H9 (cell line): ENCODE measurements around the gene SF3B1. TPM values are rescaled to one million over a fixed set of nuclear protein-coding genes. Genes with fewer than 3 reads are reported as not detected.

ENCODE experiments used
- DNase-seq: peaks from one replicate; pipeline ENCODE4 v3.0.0-alpha.2; 2017
- H2AFZ ChIP-seq: one replicate; pipeline ENCODE4 v1.6.1; 2013; ENCODE audit warnings: mild to moderate bottlenecking, low read length, control low read depth, moderate library complexity
- H2AK5ac ChIP-seq: 2 replicates; pipeline ENCODE4 v1.6.1; 2013; ENCODE audit warnings: low read length, control low read depth, mixed read lengths; ENCODE audit not compliant: insufficient read length
- H2BK120ac ChIP-seq: one replicate; pipeline ENCODE4 v1.6.1; 2013; ENCODE audit warnings: low read depth, mild to moderate bottlenecking, low read length, control low read depth, inconsistent platforms; ENCODE audit not compliant: poor library complexity, severe bottlenecking
- H2BK12ac ChIP-seq: 2 replicates; pipeline ENCODE4 v1.6.1; 2013; ENCODE audit warnings: low read length, control low read depth, mixed read lengths, low read depth; ENCODE audit not compliant: insufficient read length
- H2BK15ac ChIP-seq: 2 replicates; pipeline ENCODE4 v1.6.1; 2013; ENCODE audit warnings: low read depth, low read length, control low read depth
- H2BK20ac ChIP-seq: one replicate; pipeline ENCODE4 v1.6.1; 2013; ENCODE audit warnings: low read depth, mild to moderate bottlenecking, low read length, control low read depth, inconsistent platforms; ENCODE audit not compliant: poor library complexity, severe bottlenecking
- H2BK5ac ChIP-seq: 2 replicates; pipeline ENCODE4 v1.6.1; 2013; ENCODE audit warnings: low read length, control low read depth, mixed read lengths; ENCODE audit not compliant: insufficient read length
- H3K14ac ChIP-seq: 2 replicates; pipeline ENCODE4 v1.6.1; 2013; ENCODE audit warnings: low read length, control low read depth; ENCODE audit not compliant: insufficient read depth
- H3K18ac ChIP-seq: 2 replicates; pipeline ENCODE4 v1.6.1; 2013; ENCODE audit warnings: low read depth, mild to moderate bottlenecking, mixed read lengths, low read length, control low read depth; ENCODE audit not compliant: insufficient read length
- H3K23ac ChIP-seq: 2 replicates; pipeline ENCODE4 v1.6.1; 2013; ENCODE audit warnings: low read length, control low read depth, mixed read lengths, low read depth; ENCODE audit not compliant: insufficient read length
- H3K23me2 ChIP-seq: 2 replicates; pipeline ENCODE4 v1.6.1; 2013; ENCODE audit warnings: low read depth, mild to moderate bottlenecking, mixed read lengths, low read length, control low read depth; ENCODE audit not compliant: insufficient read length, poor library complexity, severe bottlenecking
- H3K27ac ChIP-seq: 2 replicates; pipeline ENCODE4 v1.5.1; 2013; ENCODE audit warnings: low read length, control low read depth, mixed read lengths, low read depth; ENCODE audit not compliant: insufficient read length
- H3K27me3 ChIP-seq: 2 replicates; pipeline ENCODE4 v1.6.1; 2013; ENCODE audit warnings: low read length, control low read depth, inconsistent platforms; ENCODE audit not compliant: insufficient read depth
- H3K4ac ChIP-seq: 2 replicates; pipeline ENCODE4 v1.6.1; 2013; ENCODE audit warnings: low read depth, mild to moderate bottlenecking, control low read depth, inconsistent platforms, low read length, moderate library complexity
- H3K4me1 ChIP-seq: 2 replicates; pipeline ENCODE4 v1.6.1; 2013; ENCODE audit warnings: low read length, control low read depth, inconsistent platforms; ENCODE audit not compliant: insufficient read depth
- H3K4me2 ChIP-seq: 2 replicates; pipeline ENCODE4 v1.6.1; 2013; ENCODE audit warnings: low read length, control low read depth, mixed read lengths; ENCODE audit not compliant: insufficient read length, insufficient read depth
- H3K56ac ChIP-seq: 2 replicates; pipeline ENCODE4 v1.6.1; 2013; ENCODE audit warnings: low read depth, mild to moderate bottlenecking, mixed read lengths, low read length, control low read depth; ENCODE audit not compliant: insufficient read length
- H3K79me1 ChIP-seq: 2 replicates; pipeline ENCODE4 v1.6.1; 2013; ENCODE audit warnings: low read depth, mild to moderate bottlenecking, moderate library complexity, low read length, control low read depth, inconsistent platforms; ENCODE audit not compliant: insufficient read depth, poor library complexity, severe bottlenecking
- H3K79me2 ChIP-seq: 2 replicates; pipeline ENCODE4 v1.6.1; 2013; ENCODE audit warnings: low read length, control low read depth, inconsistent platforms; ENCODE audit not compliant: insufficient read depth
- H3K9ac ChIP-seq: 2 replicates; pipeline ENCODE4 v1.6.1; 2013; ENCODE audit warnings: low read length, control low read depth, mixed read lengths; ENCODE audit not compliant: insufficient read length; ENCODE audit errors: extremely low read depth
- H3K9me3 ChIP-seq: one replicate; pipeline ENCODE4 v1.6.1; 2013; ENCODE audit warnings: low read depth, low read length, inconsistent platforms; ENCODE audit not compliant: control insufficient read depth
- H3T11ph ChIP-seq: one replicate; pipeline ENCODE4 v1.6.1; 2013; ENCODE audit warnings: mild to moderate bottlenecking, low read length, control low read depth, inconsistent platforms
- H4K20me1 ChIP-seq: one replicate; pipeline ENCODE4 v1.6.1; 2013; ENCODE audit not compliant: control insufficient read depth, insufficient read length, insufficient read depth
- H4K5ac ChIP-seq: 2 replicates; pipeline ENCODE4 v1.6.1; 2013; ENCODE audit warnings: low read depth, mild to moderate bottlenecking, mixed read lengths, low read length, control low read depth; ENCODE audit not compliant: insufficient read length
- H4K8ac ChIP-seq: replicated peaks from 2 replicates; pipeline ENCODE4 v1.6.1; 2013; ENCODE audit warnings: low read length, control low read depth, mixed read lengths, low read depth; ENCODE audit not compliant: insufficient read length
- H4K91ac ChIP-seq: 2 replicates; pipeline ENCODE4 v1.6.1; 2013; ENCODE audit warnings: low read depth, mild to moderate bottlenecking, moderate library complexity, mixed read lengths, low read length, control low read depth; ENCODE audit not compliant: insufficient read length
- H3K27ac Mint-ChIP-seq, 3 experiments: 2 replicates in 2 of 3; 3 replicates in 1 of 3; pipeline ENCODE4 v1.8.0; 2020 to 2021; ENCODE audit warnings: mixed read lengths in 3 of 3, mild to moderate bottlenecking in 1 of 3, moderate library complexity in 1 of 3
- H3K27me3 Mint-ChIP-seq: 2 replicates; pipeline ENCODE4 v1.8.0; 2021; ENCODE audit warnings: low read depth, mild to moderate bottlenecking, moderate library complexity, mixed read lengths
- H3K36me3 Mint-ChIP-seq, 3 experiments: 2 replicates in 2 of 3; 3 replicates in 1 of 3; pipeline ENCODE4 v1.8.0; 2020 to 2021; ENCODE audit warnings: low read depth in 3 of 3, mixed read lengths in 3 of 3; ENCODE audit not compliant: insufficient read depth in 1 of 3
- H3K4me1 Mint-ChIP-seq, 2 experiments: 2 replicates each; pipeline ENCODE4 v1.8.0; 2020; ENCODE audit warnings: mixed read lengths in 2 of 2
- H3K4me3 Mint-ChIP-seq, 2 experiments: 2 replicates in 1 of 2; 3 replicates in 1 of 2; pipeline ENCODE4 v1.8.0; 2020 to 2021; ENCODE audit warnings: mild to moderate bottlenecking in 2 of 2, mixed read lengths in 2 of 2, moderate library complexity in 1 of 2
- H3K9me3 Mint-ChIP-seq, 2 experiments: 2 replicates in 1 of 2; 3 replicates in 1 of 2; pipeline ENCODE4 v1.8.0; 2020; ENCODE audit warnings: mild to moderate bottlenecking in 2 of 2, mixed read lengths in 2 of 2, moderate library complexity in 1 of 2
- WGBS: extraction: QIAGEN DNeasy Blood & Tissue Kit; methylation state at CpG from one replicate; pipeline ENCODE4 v1.1.7; 2013; ENCODE audit warnings: missing lambda C conversion rate, low lambda C conversion rate, mixed read lengths; ENCODE audit not compliant: insufficient read length; ENCODE audit errors: extremely low coverage; 5-methylcytosine and 5-hydroxymethylcytosine counted together
- total RNA-seq: library from RNA; stranded (reverse); gene quantifications from 2 replicates; pipeline ENCODE4 v1.2.1, GENCODE V29; 2021
- TF ChIP-seq, protein P1 (sequence below): fragments of 200-600 bp; sonication (generic); conservative IDR thresholded peaks from 3 replicates; pipeline ENCODE4 v1.8.0; 2021; ENCODE audit warnings: antibody characterized with exemption, mild to moderate bottlenecking

SF3B1 gene
- total RNA-seq, 1 experiment from 2014 or later = 278 TPM

DNA sequence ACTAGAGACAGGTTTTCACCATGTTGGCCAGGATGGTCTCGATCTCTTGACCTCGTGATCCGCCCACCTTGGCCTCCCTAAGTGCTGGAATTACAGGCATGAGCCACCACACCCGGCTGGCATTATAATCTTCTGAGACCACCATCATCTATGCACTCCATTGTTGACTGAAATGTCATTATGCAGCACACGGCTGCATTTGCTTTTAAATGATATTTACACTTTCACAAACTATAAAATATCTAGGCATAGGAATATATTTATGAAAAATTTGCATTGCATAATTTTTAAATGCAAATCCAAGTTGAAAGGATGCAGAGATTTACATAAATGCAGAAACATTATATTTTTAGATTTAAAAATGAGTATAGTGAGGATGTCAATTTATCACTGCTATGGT is 94.2 kb downstream of the SF3B1 start:
- WGBS = no CpG with 5 or more reads among the region's 5 CpGs
- TF ChIP-seq, protein P1, sequence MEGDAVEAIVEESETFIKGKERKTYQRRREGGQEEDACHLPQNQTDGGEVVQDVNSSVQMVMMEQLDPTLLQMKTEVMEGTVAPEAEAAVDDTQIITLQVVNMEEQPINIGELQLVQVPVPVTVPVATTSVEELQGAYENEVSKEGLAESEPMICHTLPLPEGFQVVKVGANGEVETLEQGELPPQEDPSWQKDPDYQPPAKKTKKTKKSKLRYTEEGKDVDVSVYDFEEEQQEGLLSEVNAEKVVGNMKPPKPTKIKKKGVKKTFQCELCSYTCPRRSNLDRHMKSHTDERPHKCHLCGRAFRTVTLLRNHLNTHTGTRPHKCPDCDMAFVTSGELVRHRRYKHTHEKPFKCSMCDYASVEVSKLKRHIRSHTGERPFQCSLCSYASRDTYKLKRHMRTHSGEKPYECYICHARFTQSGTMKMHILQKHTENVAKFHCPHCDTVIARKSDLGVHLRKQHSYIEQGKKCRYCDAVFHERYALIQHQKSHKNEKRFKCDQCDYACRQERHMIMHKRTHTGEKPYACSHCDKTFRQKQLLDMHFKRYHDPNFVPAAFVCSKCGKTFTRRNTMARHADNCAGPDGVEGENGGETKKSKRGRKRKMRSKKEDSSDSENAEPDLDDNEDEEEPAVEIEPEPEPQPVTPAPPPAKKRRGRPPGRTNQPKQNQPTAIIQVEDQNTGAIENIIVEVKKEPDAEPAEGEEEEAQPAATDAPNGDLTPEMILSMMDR = no peak
- Histone ChIP-seq H4K20me1 (no peaks in the 10 kb centered on the region), H3K9me3 (no peaks in the 10 kb centered on the region), H3T11ph (no peak overlapping the region), H3K27ac (no peak overlapping the region), H2BK20ac (no peak overlapping the region), H4K5ac (no peak overlapping the region), H3K14ac (no peak overlapping the region), H2BK12ac (no peak overlapping the region), H3K79me1 (no peaks in the 10 kb centered on the region), H3K23me2 (no peaks in the 10 kb centered on the region), H2AK5ac (no peak overlapping the region), H2AFZ (no peak overlapping the region), H3K4me2 (no peak overlapping the region), H3K79me2 (no peaks in the 10 kb centered on the region), H4K8ac (no peak overlapping the region), H3K4ac (no peak overlapping the region), H3K4me1 (no peaks in the 10 kb centered on the region), H2BK15ac (no peak overlapping the region), H4K91ac (no peak overlapping the region), H3K9ac (no peak overlapping the region), H3K23ac (no peak overlapping the region), H2BK5ac (no peak overlapping the region), H3K56ac (no peak overlapping the region), H2BK120ac (no peak overlapping the region), H3K27me3 (no peaks in the 10 kb centered on the region), H3K18ac (no peak overlapping the region)
- Mint-ChIP-seq H3K27ac (no peak overlapping the region), H3K27me3 (no peaks in the 10 kb centered on the region), H3K9me3 (no peaks in the 10 kb centered on the region), H3K36me3 (no peaks in the 10 kb centered on the region), H3K4me3 (no peak overlapping the region), H3K4me1 (no peaks in the 10 kb centered on the region)
- no peak for DNase-seq

Other genes starting within 250 kb of the SF3B1 start
- 1.8 and 1.9 TPM in 2 replicates for gene ANKRD44, start 124.2 kb downstream of the SF3B1 start, total RNA-seq
- 16.2 and 18.3 TPM in 2 replicates for gene COQ10B, start 18.5 kb upstream of the SF3B1 start, total RNA-seq
- gene HSPD1, start 64.8 kb upstream of the SF3B1 start, total RNA-seq = 844 and 846 TPM in 2 replicates
- 347 and 370 TPM in 2 replicates for gene HSPE1, start 65.4 kb upstream of the SF3B1 start, total RNA-seq
- gene MOB4, start 81.0 kb upstream of the SF3B1 start, total RNA-seq = 54.0 and 57.6 TPM in 2 replicates
- gene RFTN2, start 240.6 kb upstream of the SF3B1 start, total RNA-seq = 0.11 and 0.28 TPM in 2 replicates